GM18511 (cell line): ENCODE measurements around the gene TOM1.

Experiments used
- ATAC-seq: cut with Tn5 transposase; IDR thresholded peaks from one replicate; pipeline ENCODE4 v1.9.1; 2021; ENCODE audit warnings: mild to moderate bottlenecking, moderate library complexity; ENCODE audit not compliant: unreplicated experiment

Gene TOM1

GRCh38 chr22:35306350-35306967 is 6.8 kb downstream of the TOM1 start:
- ATAC-seq = no peak

- ATAC-seq = no peak
These were observed 7.7 kb downstream of the TOM1 start for GRCh38 chr22:35307372-35307771.

GRCh38 chr22:35307892-35308291 is 8.2 kb downstream of the TOM1 start:
- ATAC-seq = no peak

GRCh38 chr22:35308480-35309021 is 8.9 kb downstream of the TOM1 start:
- peak; percentile 57 for ATAC-seq

- no peak for ATAC-seq
These were observed 11.2 kb downstream of the TOM1 start for GRCh38 chr22:35310556-35311550.

- ATAC-seq = no peak
These were observed 11.9 kb downstream of the TOM1 start for GRCh38 chr22:35311551-35311999.

GRCh38 chr22:35312198-35313059 is 12.7 kb downstream of the TOM1 start:
- no peak for ATAC-seq

GRCh38 chr22:35313311-35314121 is 13.8 kb downstream of the TOM1 start:
- ATAC-seq = no peak

- ATAC-seq = no peak
These were observed 14.7 kb downstream of the TOM1 start for GRCh38 chr22:35314161-35314942.

GRCh38 chr22:35315141-35315854 is 15.6 kb downstream of the TOM1 start:
- no peak for ATAC-seq

GRCh38 chr22:35315855-35316745 is 16.4 kb downstream of the TOM1 start:
- no peak for ATAC-seq

- no peak for ATAC-seq
These were observed 17.1 kb downstream of the TOM1 start for GRCh38 chr22:35316751-35317150.

GRCh38 chr22:35317680-35318290 is 18.1 kb downstream of the TOM1 start:
- no peak for ATAC-seq

GRCh38 chr22:35318346-35319215 is 18.9 kb downstream of the TOM1 start:
- ATAC-seq = no peak

GRCh38 chr22:35319244-35319985 is 19.7 kb downstream of the TOM1 start:
- no peak for ATAC-seq
